Measurements from ENCODE around the gene POLE3. TPM values are rescaled to one million over a fixed set of nuclear protein-coding genes. Genes with fewer than 3 reads are reported as not detected.
A peak's percentile ranks its signal among the peaks of the same experiment; 100 is the strongest.
"Not testable (repeated sequence)": the region's sequence is repeated elsewhere in the genome, so short reads cannot be mapped to it uniquely, and the experiment has no call there.

POLE3 gene
- total RNA-seq, 4 donors from 2014 or later = 4.2 to 58.7 (median 24.4) TPM

GRCh38 chr9:113380869-113381378, 29.6 kb downstream of the POLE3 start:
- no peaks in the 10 kb centered on the region for H3K27me3 ChIP-seq
- H3K4me1 ChIP-seq = peaks cover 3 to 46% (median 29%) of the 10 kb centered on the region in 4 donors
- TF ChIP-seq EP300 (IDR thresholded peaks at IDR 0.05; ENCODE audit: low read depth) (no peak), CTCF (IDR thresholded peaks at IDR 0.05) (no peak), POLR2A (IDR thresholded peaks at IDR 0.05) (no peak), POLR2AphosphoS5 (IDR thresholded peaks at IDR 0.05) (no peak)
- in situ Hi-C loops (cut with MboI; ENCODE audit: low pct_ligation_motif_present in 1 of 4, low pct_unique_long_range_greater_than_20kb in 1 of 4, low sequenced_read_pairs in 3 of 4) = no loop called here
- peak overlapping the region; percentile 86 to 91 (median 88) for H3K27ac ChIP-seq
- WGBS, 2 donors (ENCODE audit: low coverage in 1 of 2) = 29% methylated on average over 1 of the region's 1 CpG; no CpG with 5 or more reads in 1 of the 2 donors
- intact Hi-C loops (cut with DNase I; ENCODE audit: low total_unique reads) = no loop called here
- peak; percentile 58 for DNase-seq
- H3K9me3 ChIP-seq = no peaks in the 10 kb centered on the region
- no peak overlapping the region for H3K4me3 ChIP-seq
- no peaks in the 10 kb centered on the region for H3K36me3 ChIP-seq

GRCh38 chr9:113379829-113380210, 30.7 kb downstream of the POLE3 start:
- in situ Hi-C loops (cut with MboI; ENCODE audit: low pct_ligation_motif_present in 1 of 4, low pct_unique_long_range_greater_than_20kb in 1 of 4, low sequenced_read_pairs in 3 of 4) = not testable (repeated sequence)
- WGBS, 2 donors (ENCODE audit: low coverage in 1 of 2) = 53 to 75% methylated on average over 2 of the region's 2 CpGs
- peak overlapping the region; percentile 86 to 91 (median 88) for H3K27ac ChIP-seq

GRCh38 chr9:113379094-113379828, 31.2 kb downstream of the POLE3 start:
- H3K27me3 ChIP-seq; in situ Hi-C loops (cut with MboI; ENCODE audit: low pct_ligation_motif_present in 1 of 4, low pct_unique_long_range_greater_than_20kb in 1 of 4, low sequenced_read_pairs in 3 of 4); H3K4me3 ChIP-seq; DNase-seq; H3K36me3 ChIP-seq; H3K9me3 ChIP-seq; intact Hi-C loops (cut with DNase I; ENCODE audit: low total_unique reads): not testable (repeated sequence)
- WGBS, 2 donors (ENCODE audit: low coverage in 1 of 2) = 69 to 80% methylated on average over 5 to 23 of the region's 24 CpGs
- H3K4me1 ChIP-seq = peaks cover 3 to 58% (median 38%) of the 10 kb centered on the region in 4 donors
- peak overlapping the region in 3 of 4 donors; percentile 15 to 94 (median 91) for H3K27ac ChIP-seq

More at GRCh38 chr9:113379829-113380210, 30.7 kb downstream of the POLE3 start:
- intact Hi-C loops (cut with DNase I; ENCODE audit: low total_unique reads); H3K36me3 ChIP-seq; DNase-seq; H3K9me3 ChIP-seq; H3K4me3 ChIP-seq; H3K27me3 ChIP-seq: not testable (repeated sequence)
- H3K4me1 ChIP-seq = peaks cover 3 to 53% (median 35%) of the 10 kb centered on the region in 4 donors

- Histone ChIP-seq H3K9me3 (no peaks in the 10 kb centered on the region), H3K27ac (peak within 1 kb of the TSS; percentile 81 to 96 (median 94)), H3K4me1 (peaks cover 0 to 50% (median 32%) of the 10 kb centered on the region in 4 donors), H3K4me3 (peak within 1 kb of the TSS; percentile 56 to 89 (median 82)), H3K27me3 (no peaks in the 10 kb centered on the region), H3K36me3 (peaks cover 0 to 13% (median 3%) of the 10 kb centered on the region in 4 donors)
- TF ChIP-seq CTCF (IDR thresholded peaks at IDR 0.05) = peak in 1 of 5 experiments; percentile 9
- TF ChIP-seq EP300 (IDR thresholded peaks at IDR 0.05; ENCODE audit: low read depth) = no peak
- peak; percentile 94 for TF ChIP-seq POLR2A (IDR thresholded peaks at IDR 0.05)
- peak; percentile 83 to 97 (median 97) for TF ChIP-seq POLR2AphosphoS5 (IDR thresholded peaks at IDR 0.05)
- DNase-seq = peak; percentile 93
- intact Hi-C loops (cut with DNase I; ENCODE audit: low total_unique reads) (no loop called here), in situ Hi-C loops (cut with MboI; ENCODE audit: low pct_ligation_motif_present in 1 of 4, low pct_unique_long_range_greater_than_20kb in 1 of 4, low sequenced_read_pairs in 3 of 4) (no loop called here)
- WGBS, 2 donors (ENCODE audit: low coverage in 1 of 2) = 1% methylated on average over 61 of the region's 74 CpGs; no CpG with 5 or more reads in 1 of the 2 donors
These were observed 33.6 kb downstream of the POLE3 start, which contains the start of gene HDHD3 for GRCh38 chr9:113376634-113377567. Gene HDHD3 (minus strand): TSS chr9:113376986. CDS start chr9:113374354, 2,632 bp downstream.
